GM23338 (cell line): ENCODE results near the gene BMF. TPM values are rescaled to one million over a fixed set of nuclear protein-coding genes. Genes with fewer than 3 reads are reported as not detected.

Source experiments
- ATAC-seq: fragments of 200-7000 bp; cut with Tn5 transposase; 3 replicates; pipeline ENCODE4 v1.9.1; 2020
- DNase-seq: peaks from one replicate; pipeline ENCODE4 v3.0.0-alpha.2; 2015; ENCODE audit warnings: low spot score
- H2AFZ ChIP-seq: fragments of 200-600 bp; sonication (generic); 2 replicates; pipeline ENCODE4 v1.8.0; 2016; ENCODE audit warnings: antibody characterized with exemption, mild to moderate bottlenecking, moderate library complexity
- H3F3A ChIP-seq: fragments of 200-600 bp; sonication (generic); replicated peaks from 2 replicates; pipeline ENCODE4 v1.8.0; 2017; ENCODE audit warnings: antibody characterized with exemption, mixed run types, low read depth
- H3K27ac ChIP-seq: fragments of 200-600 bp; sonication (generic); 2 replicates; pipeline ENCODE4 v1.6.1; 2016; ENCODE audit warnings: low read depth
- H3K27me3 ChIP-seq: fragments of 200-600 bp; sonication (generic); 2 replicates; pipeline ENCODE4 v1.8.0; 2016; ENCODE audit warnings: mild to moderate bottlenecking, mixed run types, moderate library complexity; ENCODE audit not compliant: insufficient read depth
- H3K36me3 ChIP-seq: fragments of 200-600 bp; sonication (generic); 2 replicates; pipeline ENCODE4 v1.8.0; 2016; ENCODE audit warnings: mild to moderate bottlenecking; ENCODE audit not compliant: insufficient read depth
- H3K4me1 ChIP-seq: fragments of 200-600 bp; sonication (generic); 2 replicates; pipeline ENCODE4 v1.8.0; 2016; ENCODE audit warnings: mild to moderate bottlenecking, moderate library complexity; ENCODE audit not compliant: insufficient read depth
- H3K4me2 ChIP-seq: fragments of 200-600 bp; sonication (generic); 2 replicates; pipeline ENCODE4 v1.7.1; 2017; ENCODE audit warnings: mixed run types
- H3K4me3 ChIP-seq: fragments of 200-600 bp; sonication (generic); 2 replicates; pipeline ENCODE4 v1.6.1; 2016; ENCODE audit warnings: mixed run types
- H3K79me2 ChIP-seq: fragments of 200-600 bp; sonication (generic); replicated peaks from 2 replicates; pipeline ENCODE4 v1.8.0; 2017; ENCODE audit warnings: mild to moderate bottlenecking; ENCODE audit not compliant: insufficient read depth
- H3K9me2 ChIP-seq: fragments of 200-600 bp; sonication (generic); 2 replicates; pipeline ENCODE4 v1.8.0; 2017; ENCODE audit not compliant: insufficient read depth
- H4K20me1 ChIP-seq: fragments of 200-600 bp; sonication (generic); replicated peaks from 2 replicates; pipeline ENCODE4 v1.8.0; 2017; ENCODE audit warnings: mild to moderate bottlenecking; ENCODE audit not compliant: insufficient read depth
- H3K27ac Mint-ChIP-seq: 2 replicates; pipeline ENCODE4 v1.8.0; 2020; ENCODE audit warnings: inconsistent platforms, mild to moderate bottlenecking, moderate library complexity, mixed read lengths
- H3K27me3 Mint-ChIP-seq: 3 replicates; pipeline ENCODE4 v1.8.0; 2022; ENCODE audit warnings: low read depth, mild to moderate bottlenecking, moderate library complexity, mixed read lengths, inconsistent platforms; ENCODE audit not compliant: insufficient read depth, poor library complexity
- H3K36me3 Mint-ChIP-seq: 3 replicates; pipeline ENCODE4 v1.8.0; 2021; ENCODE audit warnings: low read depth, mild to moderate bottlenecking, inconsistent platforms, moderate library complexity, mixed read lengths
- H3K4me1 Mint-ChIP-seq: 3 replicates; pipeline ENCODE4 v1.8.0; 2020; ENCODE audit warnings: mild to moderate bottlenecking, inconsistent platforms, mixed read lengths
- H3K4me3 Mint-ChIP-seq: 3 replicates; pipeline ENCODE4 v1.8.0; 2021; ENCODE audit warnings: moderate library complexity, mild to moderate bottlenecking, inconsistent platforms, mixed read lengths
- H3K9me3 Mint-ChIP-seq: 3 replicates; pipeline ENCODE4 v1.8.0; 2020; ENCODE audit warnings: moderate library complexity, mild to moderate bottlenecking, inconsistent platforms, mixed read lengths
- CREB1 ChIP-seq: fragments of 250-450 bp; sonication (Bioruptor Pico); IDR thresholded peaks from 2 replicates; pipeline ENCODE4 v1.5.0; 2020; ENCODE audit warnings: low read depth, mild to moderate bottlenecking, moderate library complexity
- ETS1 ChIP-seq: IDR thresholded peaks from 2 replicates; pipeline ENCODE4 v1.6.1; 2016; ENCODE audit warnings: antibody characterized with exemption
- EZH2 ChIP-seq: fragments of 200-600 bp; sonication (generic); IDR thresholded peaks from one replicate; pipeline ENCODE4 v1.8.0; 2017; ENCODE audit warnings: antibody characterized with exemption, mild to moderate bottlenecking, low read depth; ENCODE audit not compliant: unreplicated experiment
- EZH2phosphoT487 ChIP-seq: fragments of 200-600 bp; sonication (generic); IDR thresholded peaks from one replicate; pipeline ENCODE4 v1.8.1; 2018; ENCODE audit warnings: antibody characterized with exemption; ENCODE audit not compliant: unreplicated experiment
- JUNB ChIP-seq: IDR thresholded peaks from one replicate; pipeline ENCODE4 v1.6.1; 2016; ENCODE audit warnings: antibody characterized with exemption; ENCODE audit not compliant: unreplicated experiment
- NANOG ChIP-seq: IDR thresholded peaks from 2 replicates; pipeline ENCODE4 v1.6.1; 2016; ENCODE audit warnings: antibody characterized with exemption, borderline replicate concordance
- POLR2AphosphoS5 ChIP-seq: IDR thresholded peaks from 2 replicates; pipeline ENCODE4 v1.6.1; 2016; ENCODE audit warnings: antibody characterized with exemption, low read depth
- REST ChIP-seq: IDR thresholded peaks from one replicate; pipeline ENCODE4 v1.6.1; 2018; ENCODE audit warnings: antibody characterized with exemption; ENCODE audit not compliant: unreplicated experiment
- STAT1 ChIP-seq: IDR thresholded peaks from one replicate; pipeline ENCODE4 v1.6.1; 2016; ENCODE audit warnings: antibody characterized with exemption; ENCODE audit not compliant: unreplicated experiment
- ZNF114 ChIP-seq: fragments of 250-450 bp; sonication (Bioruptor Pico); IDR thresholded peaks from 2 replicates; pipeline ENCODE4 v1.5.0; 2020; ENCODE audit warnings: mild to moderate bottlenecking, moderate library complexity
- ZNF331 ChIP-seq: fragments of 250-450 bp; sonication (Bioruptor Pico); IDR thresholded peaks from 2 replicates; pipeline ENCODE4 v1.5.0; 2020; ENCODE audit warnings: low read depth, mild to moderate bottlenecking, moderate library complexity
- polyA plus RNA-seq: library from polyadenylated mRNA; unstranded; fragments of >200 nt; fragmentation: Nextera tagmentation; extraction: Ambion mirVana; gene quantifications from 2 replicates; pipeline ENCODE4 v1.2.1, GENCODE V29; 2016
- total RNA-seq: library from RNA; depleted of rRNA; stranded (reverse); fragments of >200 nt; shearing (Covaris generic); gene quantifications from 2 replicates; pipeline ENCODE4 v1.2.3, GENCODE V29; 2014
- TF ChIP-seq, protein P1 (sequence below): fragments of 250-450 bp; sonication (Bioruptor Pico); IDR thresholded peaks from 2 replicates; pipeline ENCODE4 v1.5.0; 2020; ENCODE audit warnings: mild to moderate bottlenecking, moderate library complexity
- TF ChIP-seq, protein P2 (sequence below), 2 experiments: fragments of 200-600 bp in 1 of 2; sonication (generic) in 1 of 2; conservative IDR thresholded peaks; 2 replicates each; pipeline versions ENCODE4 v1.5.1 to v1.6.1; 2016 to 2017; ENCODE audit warnings: antibody characterized with exemption in 2 of 2, low read depth in 2 of 2, mild to moderate bottlenecking in 2 of 2, moderate library complexity in 1 of 2

Gene BMF
- total and polyA plus RNA-seq, 2 experiments from 2014 or later: 2.0 to 20.3 TPM

DNA sequence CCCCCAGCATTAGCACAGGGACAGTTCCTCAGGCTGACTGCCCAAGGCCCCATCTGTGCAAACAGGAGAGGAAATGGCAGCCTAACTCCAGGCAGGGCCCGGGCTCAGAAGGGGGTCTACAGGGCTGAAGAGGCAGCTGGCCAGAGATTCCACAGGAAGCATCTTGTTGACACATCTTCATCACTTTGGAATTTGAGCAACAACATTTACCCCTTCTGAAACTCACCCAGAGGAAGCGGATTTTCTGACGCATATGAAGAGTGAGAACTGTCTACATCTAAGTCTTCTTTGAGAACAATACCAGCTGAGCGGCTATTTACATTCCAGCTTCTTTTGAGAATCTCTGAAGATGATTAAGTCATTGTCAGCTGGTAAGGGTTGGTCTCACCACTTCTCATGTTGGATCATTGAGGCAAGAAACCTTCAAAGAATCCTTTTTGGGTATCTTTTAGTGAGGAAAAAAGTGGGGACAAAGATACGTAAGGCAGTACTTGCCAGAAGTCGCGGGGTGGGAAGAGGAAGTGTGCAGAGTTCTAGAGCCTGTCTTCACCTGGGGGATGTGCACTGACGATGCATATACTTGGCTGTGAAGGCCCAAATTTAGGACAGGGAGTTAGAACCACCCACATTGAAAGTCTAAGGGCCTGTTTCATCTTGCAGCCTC, 44.3 kb downstream of the BMF start:
- peak; percentile 40 for DNase-seq
- no peak; the same call in 2 of the 3 replicates for ATAC-seq
- Histone ChIP-seq H3K4me1 (peaks cover 10% of the 10 kb centered on the region), H2AFZ (no peak overlapping the region), H3K27me3 (no peaks in the 10 kb centered on the region), H3K79me2 (no peaks in the 10 kb centered on the region), H4K20me1 (no peaks in the 10 kb centered on the region), H3K4me2 (no peak overlapping the region), H3F3A (no peaks in the 10 kb centered on the region), H3K9me2 (no peaks in the 10 kb centered on the region), H3K27ac (no peak overlapping the region), H3K4me3 (no peak overlapping the region), H3K36me3 (no peaks in the 10 kb centered on the region)
- peaks cover 2% of the 10 kb centered on the region for H3K27me3 Mint-ChIP-seq
- no peaks in the 10 kb centered on the region for H3K9me3 Mint-ChIP-seq
- H3K36me3 Mint-ChIP-seq: no peaks in the 10 kb centered on the region; the same call in 2 of the 3 replicates
- TF ChIP-seq NANOG: no peak
- TF ChIP-seq CREB1 (CRISPR knock-in tag): no peak
- no peak for TF ChIP-seq STAT1
- TF ChIP-seq ETS1: no peak
- TF ChIP-seq ZNF114: no peak
- TF ChIP-seq EZH2phosphoT487: no peak
- TF ChIP-seq POLR2AphosphoS5: no peak
- TF ChIP-seq JUNB: no peak
- no peak for TF ChIP-seq REST
- TF ChIP-seq, protein P1, sequence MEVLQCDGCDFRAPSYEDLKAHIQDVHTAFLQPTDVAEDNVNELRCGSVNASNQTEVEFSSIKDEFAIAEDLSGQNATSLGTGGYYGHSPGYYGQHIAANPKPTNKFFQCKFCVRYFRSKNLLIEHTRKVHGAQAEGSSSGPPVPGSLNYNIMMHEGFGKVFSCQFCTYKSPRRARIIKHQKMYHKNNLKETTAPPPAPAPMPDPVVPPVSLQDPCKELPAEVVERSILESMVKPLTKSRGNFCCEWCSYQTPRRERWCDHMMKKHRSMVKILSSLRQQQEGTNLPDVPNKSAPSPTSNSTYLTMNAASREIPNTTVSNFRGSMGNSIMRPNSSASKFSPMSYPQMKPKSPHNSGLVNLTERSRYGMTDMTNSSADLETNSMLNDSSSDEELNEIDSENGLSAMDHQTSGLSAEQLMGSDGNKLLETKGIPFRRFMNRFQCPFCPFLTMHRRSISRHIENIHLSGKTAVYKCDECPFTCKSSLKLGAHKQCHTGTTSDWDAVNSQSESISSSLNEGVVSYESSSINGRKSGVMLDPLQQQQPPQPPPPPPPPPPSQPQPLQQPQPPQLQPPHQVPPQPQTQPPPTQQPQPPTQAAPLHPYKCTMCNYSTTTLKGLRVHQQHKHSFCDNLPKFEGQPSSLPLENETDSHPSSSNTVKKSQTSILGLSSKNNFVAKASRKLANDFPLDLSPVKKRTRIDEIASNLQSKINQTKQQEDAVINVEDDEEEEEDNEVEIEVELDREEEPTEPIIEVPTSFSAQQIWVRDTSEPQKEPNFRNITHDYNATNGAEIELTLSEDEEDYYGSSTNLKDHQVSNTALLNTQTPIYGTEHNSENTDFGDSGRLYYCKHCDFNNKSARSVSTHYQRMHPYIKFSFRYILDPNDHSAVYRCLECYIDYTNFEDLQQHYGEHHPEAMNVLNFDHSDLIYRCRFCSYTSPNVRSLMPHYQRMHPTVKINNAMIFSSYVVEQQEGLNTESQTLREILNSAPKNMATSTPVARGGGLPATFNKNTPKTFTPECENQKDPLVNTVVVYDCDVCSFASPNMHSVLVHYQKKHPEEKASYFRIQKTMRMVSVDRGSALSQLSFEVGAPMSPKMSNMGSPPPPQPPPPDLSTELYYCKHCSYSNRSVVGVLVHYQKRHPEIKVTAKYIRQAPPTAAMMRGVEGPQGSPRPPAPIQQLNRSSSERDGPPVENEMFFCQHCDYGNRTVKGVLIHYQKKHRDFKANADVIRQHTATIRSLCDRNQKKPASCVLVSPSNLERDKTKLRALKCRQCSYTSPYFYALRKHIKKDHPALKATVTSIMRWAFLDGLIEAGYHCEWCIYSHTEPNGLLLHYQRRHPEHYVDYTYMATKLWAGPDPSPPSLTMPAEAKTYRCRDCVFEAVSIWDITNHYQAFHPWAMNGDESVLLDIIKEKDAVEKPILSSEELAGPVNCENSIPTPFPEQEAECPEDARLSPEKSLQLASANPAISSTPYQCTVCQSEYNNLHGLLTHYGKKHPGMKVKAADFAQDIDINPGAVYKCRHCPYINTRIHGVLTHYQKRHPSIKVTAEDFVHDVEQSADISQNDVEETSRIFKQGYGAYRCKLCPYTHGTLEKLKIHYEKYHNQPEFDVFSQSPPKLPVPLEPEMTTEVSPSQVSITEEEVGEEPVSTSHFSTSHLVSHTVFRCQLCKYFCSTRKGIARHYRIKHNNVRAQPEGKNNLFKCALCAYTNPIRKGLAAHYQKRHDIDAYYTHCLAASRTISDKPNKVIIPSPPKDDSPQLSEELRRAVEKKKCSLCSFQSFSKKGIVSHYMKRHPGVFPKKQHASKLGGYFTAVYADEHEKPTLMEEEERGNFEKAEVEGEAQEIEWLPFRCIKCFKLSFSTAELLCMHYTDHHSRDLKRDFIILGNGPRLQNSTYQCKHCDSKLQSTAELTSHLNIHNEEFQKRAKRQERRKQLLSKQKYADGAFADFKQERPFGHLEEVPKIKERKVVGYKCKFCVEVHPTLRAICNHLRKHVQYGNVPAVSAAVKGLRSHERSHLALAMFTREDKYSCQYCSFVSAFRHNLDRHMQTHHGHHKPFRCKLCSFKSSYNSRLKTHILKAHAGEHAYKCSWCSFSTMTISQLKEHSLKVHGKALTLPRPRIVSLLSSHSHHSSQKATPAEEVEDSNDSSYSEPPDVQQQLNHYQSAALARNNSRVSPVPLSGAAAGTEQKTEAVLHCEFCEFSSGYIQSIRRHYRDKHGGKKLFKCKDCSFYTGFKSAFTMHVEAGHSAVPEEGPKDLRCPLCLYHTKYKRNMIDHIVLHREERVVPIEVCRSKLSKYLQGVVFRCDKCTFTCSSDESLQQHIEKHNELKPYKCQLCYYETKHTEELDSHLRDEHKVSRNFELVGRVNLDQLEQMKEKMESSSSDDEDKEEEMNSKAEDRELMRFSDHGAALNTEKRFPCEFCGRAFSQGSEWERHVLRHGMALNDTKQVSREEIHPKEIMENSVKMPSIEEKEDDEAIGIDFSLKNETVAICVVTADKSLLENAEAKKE (CRISPR knock-in tag): no peak
- no peak for TF ChIP-seq ZNF331
- TF ChIP-seq, protein P2, sequence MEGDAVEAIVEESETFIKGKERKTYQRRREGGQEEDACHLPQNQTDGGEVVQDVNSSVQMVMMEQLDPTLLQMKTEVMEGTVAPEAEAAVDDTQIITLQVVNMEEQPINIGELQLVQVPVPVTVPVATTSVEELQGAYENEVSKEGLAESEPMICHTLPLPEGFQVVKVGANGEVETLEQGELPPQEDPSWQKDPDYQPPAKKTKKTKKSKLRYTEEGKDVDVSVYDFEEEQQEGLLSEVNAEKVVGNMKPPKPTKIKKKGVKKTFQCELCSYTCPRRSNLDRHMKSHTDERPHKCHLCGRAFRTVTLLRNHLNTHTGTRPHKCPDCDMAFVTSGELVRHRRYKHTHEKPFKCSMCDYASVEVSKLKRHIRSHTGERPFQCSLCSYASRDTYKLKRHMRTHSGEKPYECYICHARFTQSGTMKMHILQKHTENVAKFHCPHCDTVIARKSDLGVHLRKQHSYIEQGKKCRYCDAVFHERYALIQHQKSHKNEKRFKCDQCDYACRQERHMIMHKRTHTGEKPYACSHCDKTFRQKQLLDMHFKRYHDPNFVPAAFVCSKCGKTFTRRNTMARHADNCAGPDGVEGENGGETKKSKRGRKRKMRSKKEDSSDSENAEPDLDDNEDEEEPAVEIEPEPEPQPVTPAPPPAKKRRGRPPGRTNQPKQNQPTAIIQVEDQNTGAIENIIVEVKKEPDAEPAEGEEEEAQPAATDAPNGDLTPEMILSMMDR (conservative IDR thresholded peaks at IDR 0.05; ENCODE audit: low read depth in 2 of 2): no peak
- TF ChIP-seq EZH2: no peak
- no peak overlapping the region for H3K4me3 Mint-ChIP-seq
- peaks cover 29% of the 10 kb centered on the region for H3K4me1 Mint-ChIP-seq
- no peak overlapping the region for H3K27ac Mint-ChIP-seq
